CD4-positive, alpha-beta T cell (primary cell): Measurements from ENCODE around the gene KIAA1328. TPM values are rescaled to one million over a fixed set of nuclear protein-coding genes. Genes with fewer than 3 reads are reported as not detected.

Experiments used
- ATAC-seq: fragments of 200-7000 bp; cut with Tn5 transposase; one replicate; pipeline ENCODE4 v1.10.0; 2022; ENCODE audit warnings: mild to moderate bottlenecking; ENCODE audit not compliant: poor library complexity
- CTCF ChIA-PET: fragments of 350-600 bp; sonication (Branson Sonifier 250); formaldehyde crosslinking; loops from one replicate; lab custom pipeline; 2021; ENCODE audit warnings: antibody characterized with exemption, inconsistent platforms; lab: Charles Lee
- POLR2A ChIA-PET: fragments of 350-600 bp; sonication (Branson Sonifier 250); formaldehyde crosslinking; loops from one replicate; lab custom pipeline; 2021; ENCODE audit warnings: antibody characterized with exemption, inconsistent platforms; lab: Charles Lee
- DNase-seq, 14 experiments: peaks; one replicate each; pipeline ENCODE4 v3.0.0-alpha.2; 2013 to 2020; ENCODE audit warnings: mixed read lengths in 2 of 14
- H3K27ac ChIP-seq, 2 donors: one replicate each; pipeline versions ENCODE4 v1.5.1 to v1.7.0; 2013; ENCODE audit warnings: low read length in 2 of 2, low read depth in 1 of 2, mild to moderate bottlenecking in 1 of 2
- H3K27me3 ChIP-seq, 2 experiments: 1 replicate in 1 of 2; 2 replicates in 1 of 2; pipeline versions ENCODE4 v1.6.1 to v1.7.0; 2013; ENCODE audit warnings: low read length in 2 of 2, control low read depth in 1 of 2, mild to moderate bottlenecking in 1 of 2, moderate library complexity in 1 of 2; ENCODE audit not compliant: insufficient read depth in 2 of 2, control insufficient read depth in 1 of 2
- H3K36me3 ChIP-seq: one replicate; pipeline ENCODE4 v1.6.1; 2013; ENCODE audit warnings: low read length, control low read depth; ENCODE audit not compliant: insufficient read depth
- H3K4me1 ChIP-seq: one replicate; pipeline ENCODE4 v1.6.1; 2013; ENCODE audit warnings: low read length, control low read depth; ENCODE audit not compliant: insufficient read depth
- H3K4me3 ChIP-seq: one replicate; pipeline ENCODE4 v1.5.1; 2013; ENCODE audit warnings: mild to moderate bottlenecking, low read length, moderate library complexity
- H3K9me3 ChIP-seq, 2 experiments: 1 replicate in 1 of 2; 2 replicates in 1 of 2; pipeline versions ENCODE4 v1.6.1 to v1.7.0; 2013; ENCODE audit warnings: low read length in 2 of 2, mild to moderate bottlenecking in 2 of 2, control low read depth in 1 of 2, moderate library complexity in 1 of 2; ENCODE audit not compliant: control insufficient read depth in 1 of 2, insufficient read depth in 1 of 2
- H3K27ac Mint-ChIP-seq: one replicate; pipeline ENCODE4 v1.8.0; 2020; ENCODE audit warnings: mixed read lengths
- H3K27me3 Mint-ChIP-seq: one replicate; pipeline ENCODE4 v1.8.0; 2021; ENCODE audit warnings: mixed read lengths
- H3K36me3 Mint-ChIP-seq: one replicate; pipeline ENCODE4 v1.8.0; 2021; ENCODE audit warnings: low read depth, mixed read lengths
- H3K4me1 Mint-ChIP-seq: one replicate; pipeline ENCODE4 v1.8.0; 2021; ENCODE audit warnings: low read depth, mixed read lengths
- H3K4me3 Mint-ChIP-seq: one replicate; pipeline ENCODE4 v1.8.0; 2020; ENCODE audit warnings: mild to moderate bottlenecking, mixed read lengths
- H3K9me3 Mint-ChIP-seq: one replicate; pipeline ENCODE4 v1.8.0; 2020; ENCODE audit warnings: mixed read lengths
- CTCF ChIP-seq: fragments of 200-600 bp; IDR thresholded peaks from one replicate; pipeline ENCODE4 v1.8.0; 2022; ENCODE audit warnings: antibody characterized with exemption, mild to moderate bottlenecking
- intact Hi-C, 2 experiments: fragments of 100-400 bp; cut with DNase I in 1 of 2; cut with micrococcal nuclease in 1 of 2; formaldehyde crosslinking; loops; one replicate each; pipeline versions ENCODE4 v1.15.1 to v1.9.0; 2023 to 2025; cut with DNase I, micrococcal nuclease
- total RNA-seq, 174 experiments: library from RNA in 2 of 174; stranded (reverse) in 2 of 174; gene quantifications; one replicate each; pipeline ENCODE4 v1.2.3 and lab custom pipeline; 2021 to 2026

The KIAA1328 gene
- total RNA-seq, 2 experiments from 2014 or later, result 8.7 to 9.4 TPM

DNA sequence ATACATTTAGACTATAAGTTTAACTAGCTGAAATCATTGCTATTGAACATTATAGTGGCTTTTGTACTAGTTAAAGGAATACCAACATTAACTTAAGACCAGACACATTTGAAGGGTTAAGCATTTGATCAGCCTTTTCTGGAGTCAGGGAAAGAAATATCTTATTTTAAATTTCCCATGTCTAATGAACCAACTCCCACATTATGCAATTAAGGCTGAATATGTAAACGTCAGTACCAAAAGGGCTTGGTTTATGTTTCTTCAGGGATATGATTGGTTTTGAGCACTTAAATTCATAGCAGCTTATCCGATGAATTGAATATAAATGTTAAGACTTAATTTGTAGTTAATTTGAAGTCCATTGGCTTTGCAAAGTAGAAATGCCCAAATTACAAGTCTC lies 344.5 kb downstream of the KIAA1328 start:
- no peak for DNase-seq
- ATAC-seq, result no peak
- H3K4me3 Mint-ChIP-seq, result no peak overlapping the region
- intact Hi-C loops, result no loop called here
- no peak overlapping the region for H3K27ac ChIP-seq
- no peak overlapping the region for H3K4me3 ChIP-seq
- CTCF ChIA-PET, result no interaction called here
- no peaks in the 10 kb centered on the region for H3K4me1 ChIP-seq
- POLR2A ChIA-PET, result no interaction called here
- H3K36me3 Mint-ChIP-seq, result peaks cover 54% of the 10 kb centered on the region
- no peaks in the 10 kb centered on the region for H3K27me3 ChIP-seq
- no peaks in the 10 kb centered on the region for H3K36me3 ChIP-seq
- H3K9me3 Mint-ChIP-seq, result no peaks in the 10 kb centered on the region
- no peak overlapping the region for H3K27ac Mint-ChIP-seq
- H3K9me3 ChIP-seq, result no peaks in the 10 kb centered on the region
- H3K27me3 Mint-ChIP-seq, result no peaks in the 10 kb centered on the region
- H3K4me1 Mint-ChIP-seq, result no peaks in the 10 kb centered on the region
- TF ChIP-seq CTCF, result no peak

DNA sequence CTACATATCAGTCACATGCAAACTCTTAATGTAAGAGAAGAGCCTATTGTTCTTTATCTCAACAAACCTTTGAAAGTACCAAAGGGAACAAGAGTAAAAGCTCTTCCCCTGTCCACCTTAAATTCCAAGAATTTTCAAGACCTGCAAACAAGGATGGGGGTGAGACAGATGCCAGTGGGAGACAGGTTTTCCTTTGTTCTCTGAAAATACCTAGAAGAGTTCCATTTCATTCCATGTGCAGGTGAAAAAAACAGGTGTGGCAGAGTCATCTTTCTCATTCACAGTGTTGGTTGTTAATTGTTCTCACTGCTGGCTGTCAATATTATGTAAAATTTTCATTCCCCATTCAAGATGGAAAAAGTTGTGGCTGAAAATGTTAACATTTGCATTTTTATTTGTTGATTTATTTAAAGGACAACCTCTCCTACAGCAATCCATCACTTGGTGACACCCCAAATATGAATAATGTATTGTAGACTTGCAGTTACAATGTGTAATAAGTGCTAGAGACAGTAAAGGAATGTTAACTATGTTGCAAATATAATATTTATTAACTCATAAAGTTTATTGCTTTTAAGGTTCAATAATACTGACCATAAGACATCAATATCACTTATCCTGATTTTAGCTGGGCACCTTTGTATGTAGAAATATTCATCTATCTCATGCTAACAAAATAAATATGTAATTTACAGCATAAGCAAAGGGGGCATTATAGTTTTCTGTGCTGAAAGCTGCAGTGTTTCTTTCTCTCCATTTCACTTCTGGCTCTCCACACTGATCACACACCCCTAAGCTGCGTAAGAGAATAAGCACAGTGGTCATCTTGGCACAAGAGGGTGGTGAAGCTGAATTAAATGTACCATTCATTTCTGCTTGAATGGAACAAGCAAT lies 347.0 kb downstream of the KIAA1328 start:
- no peak overlapping the region for H3K27ac Mint-ChIP-seq
- Histone ChIP-seq H3K4me3 (no peak overlapping the region), H3K27me3 (no peaks in the 10 kb centered on the region), H3K36me3 (no peaks in the 10 kb centered on the region), H3K4me1 (no peaks in the 10 kb centered on the region), H3K27ac (no peak overlapping the region), H3K9me3 (no peaks in the 10 kb centered on the region)
- DNase-seq (no peak), ATAC-seq (no peak)
- H3K27me3 Mint-ChIP-seq, result no peaks in the 10 kb centered on the region
- no peaks in the 10 kb centered on the region for H3K9me3 Mint-ChIP-seq
- ChIA-PET POLR2A (no interaction called here), CTCF (interaction anchor here (1.6 kb wide), 1 partner anchor 10 kb away, joined by 4 read pairs; no protein-coding TSS in a partner anchor)
- H3K36me3 Mint-ChIP-seq, result peaks cover 63% of the 10 kb centered on the region
- TF ChIP-seq CTCF, result no peak
- intact Hi-C loops, result no loop called here
- H3K4me1 Mint-ChIP-seq, result no peaks in the 10 kb centered on the region
- no peak overlapping the region for H3K4me3 Mint-ChIP-seq

DNA sequence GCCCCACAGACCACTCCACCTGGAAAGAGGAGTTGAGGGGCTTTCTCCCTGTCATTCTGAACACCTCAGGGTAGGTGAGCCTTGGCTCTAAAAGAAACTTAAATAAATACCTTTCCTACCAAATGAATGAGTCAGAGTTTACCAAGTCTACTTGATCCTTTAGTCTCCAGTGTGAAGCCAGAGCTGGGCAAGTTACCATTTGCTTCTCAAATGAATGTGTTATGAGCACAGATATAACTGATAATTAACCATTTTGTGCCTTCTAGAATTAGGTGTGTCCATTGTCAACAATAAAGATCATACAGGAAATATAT lies 347.7 kb downstream of the KIAA1328 start:
- ChIA-PET POLR2A (no interaction called here), CTCF (interaction anchor here (1.6 kb wide), 1 partner anchor 10 kb away, joined by 4 read pairs; no protein-coding TSS in a partner anchor)
- Mint-ChIP-seq H3K9me3 (no peaks in the 10 kb centered on the region), H3K4me3 (no peak overlapping the region), H3K36me3 (peaks cover 63% of the 10 kb centered on the region), H3K27ac (no peak overlapping the region), H3K27me3 (no peaks in the 10 kb centered on the region), H3K4me1 (no peaks in the 10 kb centered on the region)
- DNase-seq, result no peak
- Histone ChIP-seq H3K36me3 (no peaks in the 10 kb centered on the region), H3K4me1 (no peaks in the 10 kb centered on the region), H3K27me3 (no peaks in the 10 kb centered on the region), H3K4me3 (no peak overlapping the region), H3K9me3 (no peaks in the 10 kb centered on the region), H3K27ac (no peak overlapping the region)
- no peak for TF ChIP-seq CTCF
- no peak for ATAC-seq
- intact Hi-C loops, result no loop called here
